Omental fat pad (tissue), 4 donors: ENCODE measurements around the gene MARK2. TPM values are rescaled to one million over a fixed set of nuclear protein-coding genes. Genes with fewer than 3 reads are reported as not detected.
A peak's percentile ranks its signal among the peaks of the same experiment; 100 is the strongest.

ENCODE experiments used
- ATAC-seq: fragments of 150-250 bp; one replicate; pipeline ENCODE4 v1.9.1; 2016; ENCODE audit warnings: mild to moderate bottlenecking, moderate library complexity; ENCODE audit not compliant: low FRiP score
- DNase-seq: peaks from one replicate; pipeline ENCODE4 v3.0.0-alpha.2; 2019; ENCODE audit warnings: low spot score
- total RNA-seq, 4 donors: library from RNA; depleted of rRNA; stranded (reverse); fragments of >200 nt; gene quantifications; one replicate each; pipeline ENCODE4 v1.1.0, GENCODE V29; 2016
- TF ChIP-seq, protein P1 (sequence below), 3 donors: fragments of 450-650 bp; IDR thresholded peaks; one replicate each; pipeline ENCODE4 v1.5.1; 2016 to 2017; ENCODE audit warnings: antibody characterized with exemption in 3 of 3, mild to moderate bottlenecking in 3 of 3, moderate library complexity in 2 of 3

Gene MARK2
- total RNA-seq, 4 donors from 2014 or later, result 14.8 to 27.1 (median 23.4) TPM

DNA sequence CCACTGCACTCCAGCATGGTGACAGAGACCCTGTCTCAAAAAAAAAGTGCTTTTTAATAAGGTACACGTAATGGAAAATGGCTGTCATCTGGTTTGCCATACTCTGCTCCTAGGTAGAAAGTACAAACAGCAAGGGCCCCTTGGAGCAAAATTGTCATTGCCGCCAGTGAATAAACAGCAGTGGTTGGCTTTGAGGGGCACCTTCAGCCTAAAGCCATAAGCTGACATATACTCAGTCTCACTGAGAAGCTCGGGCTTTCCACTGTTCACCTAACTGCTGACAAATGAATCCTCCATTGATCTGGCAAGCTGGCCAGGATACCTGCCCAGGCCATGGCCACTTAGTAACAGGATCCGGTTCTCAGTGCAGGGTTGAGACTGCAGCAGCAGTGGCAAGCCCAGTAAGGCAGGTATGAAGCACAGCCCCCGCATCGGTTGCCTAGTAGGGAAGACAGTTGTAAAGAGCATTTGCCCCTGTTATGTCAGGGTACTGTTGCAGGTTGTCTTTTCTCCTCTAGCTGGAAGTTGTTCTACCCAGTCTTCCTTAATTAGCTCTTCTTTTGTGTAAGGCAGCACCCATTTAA lies 38.8 kb downstream of the MARK2 start:
- ATAC-seq, result no peak
- TF ChIP-seq, protein P1, sequence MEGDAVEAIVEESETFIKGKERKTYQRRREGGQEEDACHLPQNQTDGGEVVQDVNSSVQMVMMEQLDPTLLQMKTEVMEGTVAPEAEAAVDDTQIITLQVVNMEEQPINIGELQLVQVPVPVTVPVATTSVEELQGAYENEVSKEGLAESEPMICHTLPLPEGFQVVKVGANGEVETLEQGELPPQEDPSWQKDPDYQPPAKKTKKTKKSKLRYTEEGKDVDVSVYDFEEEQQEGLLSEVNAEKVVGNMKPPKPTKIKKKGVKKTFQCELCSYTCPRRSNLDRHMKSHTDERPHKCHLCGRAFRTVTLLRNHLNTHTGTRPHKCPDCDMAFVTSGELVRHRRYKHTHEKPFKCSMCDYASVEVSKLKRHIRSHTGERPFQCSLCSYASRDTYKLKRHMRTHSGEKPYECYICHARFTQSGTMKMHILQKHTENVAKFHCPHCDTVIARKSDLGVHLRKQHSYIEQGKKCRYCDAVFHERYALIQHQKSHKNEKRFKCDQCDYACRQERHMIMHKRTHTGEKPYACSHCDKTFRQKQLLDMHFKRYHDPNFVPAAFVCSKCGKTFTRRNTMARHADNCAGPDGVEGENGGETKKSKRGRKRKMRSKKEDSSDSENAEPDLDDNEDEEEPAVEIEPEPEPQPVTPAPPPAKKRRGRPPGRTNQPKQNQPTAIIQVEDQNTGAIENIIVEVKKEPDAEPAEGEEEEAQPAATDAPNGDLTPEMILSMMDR (IDR thresholded peaks at IDR 0.05), result no peak
- DNase-seq, result no peak

DNA sequence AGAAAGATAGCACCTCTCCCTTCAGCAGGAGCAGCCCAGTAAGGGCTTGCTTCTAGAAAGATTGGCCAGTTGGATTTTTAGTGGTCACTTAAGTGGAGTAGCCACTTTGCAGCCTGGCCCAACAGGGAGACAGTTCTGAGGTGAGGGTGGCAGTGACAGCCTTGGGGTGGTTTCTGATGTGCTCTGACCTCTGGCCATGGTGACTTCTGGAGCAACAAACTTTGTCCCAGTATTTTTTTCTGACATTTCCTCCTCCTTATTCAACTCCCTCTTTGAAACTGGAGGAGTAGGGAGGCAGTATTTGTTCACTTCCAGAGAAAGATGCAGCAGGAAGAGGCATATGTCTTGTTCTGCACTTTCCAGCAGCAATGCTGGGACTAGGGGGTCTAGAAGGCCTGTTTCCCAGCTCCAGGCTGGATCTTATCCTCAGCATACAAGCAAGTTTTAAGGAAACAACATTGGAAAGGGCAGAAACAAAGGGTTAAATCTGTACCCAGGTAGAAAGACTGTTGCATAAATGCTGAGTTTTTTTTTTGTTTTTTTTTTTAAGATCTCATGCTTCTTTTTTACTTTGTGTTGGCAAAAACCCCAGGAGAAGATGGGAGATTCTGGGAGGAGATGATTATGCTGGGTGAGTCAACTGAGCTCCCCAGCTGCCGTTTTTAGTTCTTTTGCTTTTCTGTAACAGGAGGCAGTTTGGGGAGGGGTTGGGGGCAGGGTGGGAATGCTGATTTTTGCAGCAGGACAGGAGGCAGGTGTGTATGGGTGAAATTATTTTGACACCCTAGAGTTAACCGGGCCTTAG lies 40.9 kb downstream of the MARK2 start:
- TF ChIP-seq, protein P1 (IDR thresholded peaks at IDR 0.05), result no peak
- ATAC-seq, result peak; percentile 36
- no peak for DNase-seq

DNA sequence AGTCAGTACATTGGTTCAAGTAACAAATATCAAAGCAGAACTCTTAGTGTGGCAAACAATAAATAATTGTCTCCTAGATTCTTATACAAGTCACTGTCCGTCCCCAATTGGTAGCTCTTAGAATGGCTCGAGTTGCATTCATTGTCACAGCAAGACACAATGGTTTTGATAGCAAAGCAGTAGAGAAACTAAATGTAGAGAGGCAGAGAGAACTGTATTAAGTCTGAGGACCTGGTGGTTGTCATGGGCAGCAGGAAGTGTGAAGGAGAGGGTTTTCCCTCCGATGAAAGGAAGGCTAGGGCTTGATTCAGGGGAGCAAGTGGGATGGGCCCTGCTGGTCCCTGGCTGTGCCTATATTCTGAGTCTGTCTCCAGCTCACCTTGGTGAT lies 41.5 kb downstream of the MARK2 start:
- peak; percentile 13 for ATAC-seq

DNA sequence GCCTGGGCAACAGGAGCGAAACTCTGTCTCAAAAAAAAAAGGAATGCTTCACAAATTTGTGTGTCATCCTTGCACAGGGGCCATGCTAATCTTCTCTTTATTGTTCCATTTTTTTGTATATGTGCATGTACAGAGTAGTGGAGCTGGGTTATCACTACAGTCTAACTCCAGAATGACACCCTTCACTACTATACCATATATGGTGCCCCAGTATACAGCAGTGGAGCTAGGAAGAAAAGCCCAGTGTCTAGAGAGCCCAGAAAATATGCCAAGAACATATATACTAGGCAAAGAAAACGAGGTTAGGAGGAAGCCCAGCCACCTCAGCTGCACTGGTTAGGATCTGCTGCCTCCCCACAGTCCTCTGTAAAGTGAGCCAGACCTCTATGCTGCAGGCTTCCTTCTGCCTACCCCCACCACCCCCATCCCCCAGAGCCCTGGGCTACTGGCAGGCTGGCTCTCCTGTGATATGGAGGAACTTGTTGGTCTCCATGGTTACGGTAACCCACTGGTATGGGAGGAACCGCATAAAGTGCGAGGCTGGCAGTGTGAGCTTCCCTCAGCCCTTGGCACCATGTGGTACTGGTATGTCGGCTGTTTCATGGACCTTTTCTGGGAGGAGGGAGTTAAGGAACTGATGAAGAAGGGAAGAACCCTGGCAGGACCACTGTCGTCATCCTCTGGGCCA lies 43.8 kb downstream of the MARK2 start:
- TF ChIP-seq, protein P1 (IDR thresholded peaks at IDR 0.05), result no peak
- no peak for ATAC-seq

More for the DNA sequence above, 41.5 kb downstream of the MARK2 start:
- TF ChIP-seq, protein P1 (IDR thresholded peaks at IDR 0.05), result no peak
- no peak for DNase-seq

DNA sequence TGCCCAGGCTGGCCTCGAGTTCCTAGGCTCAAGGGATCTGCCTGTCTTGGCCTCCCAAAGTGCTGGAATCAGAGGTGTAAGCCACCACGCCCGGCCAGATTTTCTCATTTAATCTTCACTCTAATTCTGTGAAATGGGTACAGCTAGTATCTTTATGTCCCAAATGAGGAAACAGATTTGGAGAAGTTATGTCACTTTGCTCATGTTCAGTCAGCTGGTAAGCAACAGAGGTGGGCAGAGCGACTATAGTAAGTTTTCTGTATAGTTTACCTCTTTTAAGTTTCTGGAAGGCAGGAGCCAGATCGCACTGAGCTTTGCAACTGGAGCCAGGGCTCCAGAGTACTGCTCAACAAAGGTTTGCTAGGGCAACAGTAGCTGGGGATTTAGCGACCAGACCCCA lies 44.9 kb downstream of the MARK2 start:
- ATAC-seq, result no peak
- TF ChIP-seq, protein P1 (IDR thresholded peaks at IDR 0.05), result no peak
- no peak for DNase-seq

More for the DNA sequence above, 43.8 kb downstream of the MARK2 start:
- DNase-seq, result no peak

DNA sequence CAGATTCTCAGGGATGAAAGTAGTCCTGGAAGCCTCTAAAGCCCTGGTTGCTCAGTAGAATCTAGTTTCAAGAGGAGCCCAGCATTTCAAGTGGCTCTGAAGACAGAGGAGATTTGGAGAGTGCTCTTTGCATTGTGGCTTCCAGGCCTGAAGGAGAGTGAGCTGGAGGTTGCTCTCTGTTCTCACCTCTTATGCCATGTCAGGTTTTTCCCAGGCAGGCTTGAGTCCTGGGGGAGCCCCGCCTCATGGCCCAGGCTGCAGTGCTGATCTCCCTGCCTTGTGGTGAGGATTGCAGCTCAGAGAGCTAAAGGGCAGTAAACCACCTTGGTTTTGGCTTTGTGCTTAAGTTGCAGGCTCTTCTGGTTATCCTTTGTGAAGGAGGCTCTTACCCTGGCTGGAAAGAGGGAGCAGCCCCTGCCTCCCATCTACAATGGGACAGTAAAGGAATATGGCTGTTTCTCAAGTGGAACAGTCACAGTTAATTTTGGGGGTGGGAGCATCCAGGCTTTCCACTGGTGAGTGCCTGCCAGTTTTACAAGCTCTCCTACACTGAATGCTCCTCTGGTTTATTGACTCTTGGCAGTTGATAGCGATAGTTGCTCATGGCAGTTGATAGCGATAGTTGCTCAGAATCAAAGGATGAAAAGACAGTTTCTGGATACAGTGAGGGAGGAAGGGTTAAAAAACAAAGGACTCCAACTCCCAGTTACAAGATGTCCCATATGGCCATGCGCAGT lies 45.5 kb downstream of the MARK2 start:
- ATAC-seq (no peak), DNase-seq (no peak)
- TF ChIP-seq, protein P1 (IDR thresholded peaks at IDR 0.05), result no peak
